ENCODE measurements around the gene SEMA3G.

Gene SEMA3G

DNA sequence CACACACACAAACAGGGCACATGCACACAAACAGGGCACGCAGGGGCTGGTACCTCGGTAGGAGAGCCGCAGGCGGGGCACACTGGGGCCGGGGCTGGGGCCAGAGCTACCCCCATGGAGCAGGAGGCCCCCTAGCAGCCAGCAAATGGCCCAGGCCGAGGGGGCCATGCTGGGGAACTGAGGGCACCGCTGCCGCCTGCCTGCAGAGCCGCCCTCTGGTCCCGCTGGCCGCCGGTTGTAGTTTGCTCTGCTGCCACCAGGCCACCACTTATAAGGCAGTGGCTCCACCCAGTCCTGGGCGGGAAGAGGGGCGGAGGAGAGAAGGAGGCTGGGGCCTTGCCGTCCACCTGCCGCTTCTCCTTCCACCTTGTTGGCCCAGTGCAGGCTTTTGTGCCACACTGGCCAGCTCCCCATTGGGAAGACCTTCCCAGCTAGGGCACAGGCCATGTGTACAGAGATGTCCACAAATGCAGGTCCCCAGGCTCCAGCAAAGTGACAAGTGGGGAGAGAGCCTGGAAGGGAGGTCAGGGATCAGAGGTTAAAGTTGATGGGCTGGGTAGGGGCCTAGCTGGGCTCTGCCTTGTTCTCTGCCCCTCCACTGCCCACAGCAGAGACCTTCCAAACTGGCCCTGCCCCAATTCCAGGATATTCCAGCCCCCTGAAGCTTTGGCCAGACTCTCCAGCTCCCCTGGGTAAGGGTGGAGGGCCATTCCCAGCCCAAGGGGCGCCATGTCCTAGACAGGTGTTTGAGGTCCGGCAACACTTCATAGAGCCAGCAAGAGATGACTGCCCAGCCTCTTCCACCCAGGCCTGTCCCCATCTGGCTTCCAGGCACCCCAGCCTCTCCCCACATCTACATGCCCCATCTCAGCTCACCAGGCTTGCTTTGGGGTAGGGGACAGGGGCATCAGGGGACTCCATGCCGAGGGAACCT is at the start of gene SEMA3G:
Gene SEMA3G, minus strand, starts transcription at position 244 of the 934 bp plus-strand sequence. Its CDS starts 76 bp downstream, at position 168.
- peak; percentile 86 to 88 for DNase-seq

DNA sequence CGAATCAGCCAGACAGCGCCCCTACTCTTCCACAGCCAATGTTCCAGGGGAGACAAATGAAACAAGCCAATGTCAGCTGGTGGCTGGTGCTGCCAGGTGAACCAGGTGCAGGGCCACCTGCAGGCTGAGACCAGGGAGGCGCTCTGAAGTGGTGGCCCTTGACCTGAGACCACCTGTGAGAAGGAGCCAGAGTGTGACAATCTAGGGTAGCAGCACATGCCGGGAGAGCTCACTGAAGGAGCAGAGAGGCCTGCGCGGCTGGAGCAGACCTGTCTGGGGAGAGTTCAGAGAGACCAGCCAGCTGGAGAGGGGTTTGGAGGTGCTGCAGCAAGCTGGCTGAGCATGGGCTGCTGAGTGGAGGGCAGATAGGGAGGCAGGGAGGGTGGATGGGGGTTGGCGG is 49.5 kb upstream of the SEMA3G start:
- DNase-seq, result no peak

DNA sequence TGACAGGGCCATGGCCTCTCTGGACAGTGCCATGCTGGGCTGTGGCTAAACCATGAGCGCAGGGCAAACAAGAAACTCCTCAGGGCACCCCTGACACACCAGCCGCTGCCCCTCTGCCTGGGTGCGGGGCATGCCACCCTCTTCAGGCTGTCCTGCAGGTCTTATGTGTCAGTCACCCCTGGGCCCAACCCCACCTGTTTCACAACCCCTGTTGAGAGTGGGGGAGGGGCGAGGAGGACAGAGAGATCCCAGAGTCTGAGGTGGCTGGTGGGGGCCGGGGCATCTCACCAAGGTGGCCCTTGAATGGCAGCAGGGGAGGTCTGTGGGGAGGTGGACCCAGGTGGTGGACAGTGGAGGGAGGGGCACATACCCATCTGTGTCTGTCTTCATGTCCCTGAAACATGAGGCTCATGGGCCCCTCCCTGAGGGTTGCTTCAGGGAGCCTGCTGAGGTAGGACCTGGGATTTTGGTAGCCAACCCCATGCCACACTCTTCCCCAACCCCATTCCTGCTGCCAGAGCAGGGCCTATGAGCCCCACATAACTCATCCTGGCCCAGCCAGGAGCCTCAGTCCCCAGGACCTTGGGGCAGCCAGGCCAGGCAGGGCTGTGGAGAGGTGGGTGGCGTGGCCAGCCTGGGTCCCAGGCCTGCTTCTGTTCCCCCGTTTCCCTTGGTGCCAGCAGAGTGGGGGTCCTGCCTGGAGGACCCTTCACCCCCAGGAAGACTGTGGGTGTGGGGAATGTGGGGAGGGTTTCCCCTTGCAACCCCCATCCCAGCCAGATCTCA is 48.5 kb upstream of the SEMA3G start:
- no peak for DNase-seq

DNA sequence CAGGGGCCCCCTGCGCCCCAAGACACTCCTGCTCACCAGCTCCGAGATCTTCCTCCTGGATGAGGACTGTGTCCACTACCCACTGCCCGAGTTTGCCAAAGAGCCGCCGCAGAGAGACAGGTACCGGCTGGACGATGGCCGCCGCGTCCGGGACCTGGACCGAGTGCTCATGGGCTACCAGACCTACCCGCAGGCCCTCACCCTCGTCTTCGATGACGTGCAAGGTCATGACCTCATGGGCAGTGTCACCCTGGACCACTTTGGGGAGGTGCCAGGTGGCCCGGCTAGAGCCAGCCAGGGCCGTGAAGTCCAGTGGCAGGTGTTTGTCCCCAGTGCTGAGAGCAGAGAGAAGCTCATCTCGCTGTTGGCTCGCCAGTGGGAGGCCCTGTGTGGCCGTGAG is 47.2 kb upstream of the SEMA3G start:
- DNase-seq, result no peak

DNA sequence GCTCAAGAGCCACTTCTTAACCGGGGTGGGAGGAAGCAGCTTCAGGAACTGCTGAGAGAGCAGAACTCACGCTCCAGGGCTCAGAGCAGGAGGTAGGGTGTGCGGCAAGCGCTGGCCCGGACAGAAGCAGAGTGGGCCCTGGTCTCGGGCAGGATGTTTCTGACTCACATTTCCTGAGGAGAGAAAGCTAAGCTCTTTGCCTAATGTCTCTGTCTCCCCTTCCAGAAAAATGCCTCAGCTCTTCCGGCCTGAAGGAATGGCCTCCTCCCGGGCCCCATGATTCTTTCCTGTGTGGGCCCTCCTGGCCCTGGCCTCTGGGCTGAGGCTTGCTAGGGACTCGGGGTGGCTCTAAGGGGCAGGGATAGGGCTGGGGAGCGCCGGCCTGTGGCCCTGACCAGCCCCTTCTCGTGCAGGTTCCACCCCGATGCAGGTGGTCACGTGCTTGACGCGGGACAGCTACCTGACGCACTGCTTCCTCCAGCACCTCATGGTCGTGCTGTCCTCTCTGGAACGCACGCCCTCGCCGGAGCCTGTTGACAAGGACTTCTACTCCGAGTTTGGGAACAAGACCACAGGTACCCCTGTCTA is 46.1 kb upstream of the SEMA3G start:
- DNase-seq, result no peak

DNA sequence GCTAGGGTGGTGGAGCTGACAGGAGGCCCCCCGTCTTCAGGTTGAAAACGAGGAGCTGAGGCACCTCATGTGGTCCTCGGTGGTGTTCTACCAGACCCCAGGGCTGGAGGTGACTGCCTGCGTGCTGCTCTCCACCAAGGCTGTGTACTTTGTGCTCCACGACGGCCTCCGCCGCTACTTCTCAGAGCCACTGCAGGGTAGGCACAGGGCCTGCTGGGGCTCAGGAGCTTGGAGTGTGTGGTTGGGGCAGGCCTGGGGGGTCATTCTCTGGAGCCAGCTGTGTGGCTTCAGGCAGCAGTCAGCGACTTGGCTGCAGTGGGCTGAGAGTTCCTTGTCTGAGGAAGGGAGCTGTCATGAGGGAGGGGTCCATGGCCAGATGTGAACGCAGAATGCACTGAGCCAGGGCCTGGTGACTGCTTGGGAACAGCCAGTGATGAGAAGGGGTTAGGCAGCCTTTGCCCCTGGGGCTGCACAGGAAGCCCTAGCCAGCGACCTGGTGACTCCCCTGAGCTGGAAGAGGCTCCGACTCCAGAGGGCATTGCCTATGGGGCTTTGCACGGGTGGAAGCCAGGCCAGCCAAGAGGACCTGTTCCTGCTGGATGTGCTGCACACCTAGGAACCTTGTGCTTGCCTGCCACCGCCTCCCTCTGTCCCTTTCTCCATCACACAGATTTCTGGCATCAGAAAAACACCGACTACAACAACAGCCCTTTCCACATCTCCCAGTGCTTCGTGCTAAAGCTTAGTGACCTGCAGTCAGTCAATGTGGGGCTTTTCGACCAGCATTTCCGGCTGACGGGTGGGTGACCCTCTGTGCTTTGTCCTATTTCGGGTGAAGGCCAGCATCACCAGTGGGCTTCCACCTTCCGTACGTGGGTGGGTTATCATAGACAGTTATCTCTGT is 45.4 kb upstream of the SEMA3G start:
- no peak for DNase-seq

DNA sequence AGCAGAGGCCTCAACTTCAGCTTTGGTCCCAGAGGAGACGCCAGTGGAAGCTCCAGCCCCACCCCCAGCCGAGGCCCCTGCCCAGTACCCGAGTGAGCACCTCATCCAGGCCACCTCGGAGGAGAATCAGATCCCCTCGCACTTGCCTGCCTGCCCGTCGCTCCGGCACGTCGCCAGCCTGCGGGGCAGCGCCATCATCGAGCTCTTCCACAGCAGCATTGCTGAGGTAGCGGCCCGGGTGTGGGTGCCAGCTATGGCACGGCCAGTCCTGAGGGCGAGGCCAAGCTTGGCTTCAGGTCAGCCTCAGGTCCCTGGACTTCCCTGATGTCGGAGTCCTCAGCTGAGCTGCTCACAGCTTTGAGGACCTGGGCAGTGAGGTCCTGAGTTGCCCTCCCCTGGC is 44.5 kb upstream of the SEMA3G start:
- no peak for DNase-seq

DNA sequence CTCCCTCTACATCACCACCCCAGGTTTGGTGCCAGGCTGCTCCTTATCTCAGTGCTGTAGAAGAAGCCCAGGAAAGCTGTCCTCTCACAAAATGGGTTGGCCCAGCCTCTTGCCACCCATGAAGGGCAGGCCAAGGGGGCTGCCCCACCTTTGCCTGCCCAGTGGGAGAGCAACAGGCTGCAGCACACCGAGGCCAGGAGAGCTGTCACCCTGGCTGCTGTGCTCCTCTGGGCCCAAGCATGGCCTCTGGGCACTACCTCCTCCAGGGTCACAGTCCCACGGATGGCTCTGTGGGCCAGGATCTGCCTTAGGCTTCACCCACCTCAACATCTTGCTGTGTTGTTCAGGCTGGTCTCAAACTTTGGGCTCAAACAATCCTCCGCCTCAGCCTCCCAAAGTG is 43.8 kb upstream of the SEMA3G start:
- DNase-seq, result no peak

DNA sequence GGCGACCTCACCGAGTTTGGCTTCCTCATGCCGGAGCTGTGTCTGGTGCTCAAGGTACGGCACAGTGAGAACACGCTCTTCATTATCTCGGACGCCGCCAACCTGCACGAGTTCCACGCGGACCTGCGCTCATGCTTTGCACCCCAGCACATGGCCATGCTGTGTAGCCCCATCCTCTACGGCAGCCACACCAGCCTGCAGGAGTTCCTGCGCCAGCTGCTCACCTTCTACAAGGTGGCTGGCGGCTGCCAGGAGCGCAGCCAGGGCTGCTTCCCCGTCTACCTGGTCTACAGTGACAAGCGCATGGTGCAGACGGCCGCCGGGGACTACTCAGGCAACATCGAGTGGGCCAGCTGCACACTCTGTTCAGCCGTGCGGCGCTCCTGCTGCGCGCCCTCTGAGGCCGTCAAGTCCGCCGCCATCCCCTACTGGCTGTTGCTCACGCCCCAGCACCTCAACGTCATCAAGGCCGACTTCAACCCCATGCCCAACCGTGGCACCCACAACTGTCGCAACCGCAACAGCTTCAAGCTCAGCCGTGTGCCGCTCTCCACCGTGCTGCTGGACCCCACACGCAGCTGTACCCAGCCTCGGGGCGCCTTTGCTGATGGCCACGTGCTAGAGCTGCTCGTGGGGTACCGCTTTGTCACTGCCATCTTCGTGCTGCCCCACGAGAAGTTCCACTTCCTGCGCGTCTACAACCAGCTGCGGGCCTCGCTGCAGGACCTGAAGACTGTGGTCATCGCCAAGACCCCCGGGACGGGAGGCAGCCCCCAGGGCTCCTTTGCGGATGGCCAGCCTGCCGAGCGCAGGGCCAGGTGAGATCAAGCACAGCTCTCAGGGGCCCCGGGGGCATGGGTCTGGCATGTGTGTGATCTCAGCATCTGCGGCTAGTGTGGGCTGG is 43.1 kb upstream of the SEMA3G start:
- DNase-seq, result no peak

DNA sequence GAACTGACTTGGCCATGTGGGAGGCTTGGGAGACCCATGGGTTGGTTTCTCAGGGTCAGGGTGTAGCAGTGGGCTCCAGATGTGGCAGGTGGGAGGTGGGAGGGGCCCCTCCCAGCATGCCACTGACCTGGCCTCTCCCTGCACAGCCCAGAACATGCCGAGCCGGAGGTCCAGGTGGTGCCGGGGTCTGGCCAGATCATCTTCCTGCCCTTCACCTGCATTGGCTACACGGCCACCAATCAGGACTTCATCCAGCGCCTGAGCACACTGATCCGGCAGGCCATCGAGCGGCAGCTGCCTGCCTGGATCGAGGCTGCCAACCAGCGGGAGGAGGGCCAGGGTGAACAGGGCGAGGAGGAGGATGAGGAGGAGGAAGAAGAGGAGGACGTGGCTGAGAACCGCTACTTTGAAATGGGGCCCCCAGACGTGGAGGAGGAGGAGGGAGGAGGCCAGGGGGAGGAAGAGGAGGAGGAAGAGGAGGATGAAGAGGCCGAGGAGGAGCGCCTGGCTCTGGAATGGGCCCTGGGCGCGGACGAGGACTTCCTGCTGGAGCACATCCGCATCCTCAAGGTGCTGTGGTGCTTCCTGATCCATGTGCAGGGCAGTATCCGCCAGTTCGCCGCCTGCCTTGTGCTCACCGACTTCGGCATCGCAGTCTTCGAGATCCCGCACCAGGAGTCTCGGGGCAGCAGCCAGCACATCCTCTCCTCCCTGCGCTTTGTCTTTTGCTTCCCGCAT is 42.3 kb upstream of the SEMA3G start:
- no peak for DNase-seq

DNA sequence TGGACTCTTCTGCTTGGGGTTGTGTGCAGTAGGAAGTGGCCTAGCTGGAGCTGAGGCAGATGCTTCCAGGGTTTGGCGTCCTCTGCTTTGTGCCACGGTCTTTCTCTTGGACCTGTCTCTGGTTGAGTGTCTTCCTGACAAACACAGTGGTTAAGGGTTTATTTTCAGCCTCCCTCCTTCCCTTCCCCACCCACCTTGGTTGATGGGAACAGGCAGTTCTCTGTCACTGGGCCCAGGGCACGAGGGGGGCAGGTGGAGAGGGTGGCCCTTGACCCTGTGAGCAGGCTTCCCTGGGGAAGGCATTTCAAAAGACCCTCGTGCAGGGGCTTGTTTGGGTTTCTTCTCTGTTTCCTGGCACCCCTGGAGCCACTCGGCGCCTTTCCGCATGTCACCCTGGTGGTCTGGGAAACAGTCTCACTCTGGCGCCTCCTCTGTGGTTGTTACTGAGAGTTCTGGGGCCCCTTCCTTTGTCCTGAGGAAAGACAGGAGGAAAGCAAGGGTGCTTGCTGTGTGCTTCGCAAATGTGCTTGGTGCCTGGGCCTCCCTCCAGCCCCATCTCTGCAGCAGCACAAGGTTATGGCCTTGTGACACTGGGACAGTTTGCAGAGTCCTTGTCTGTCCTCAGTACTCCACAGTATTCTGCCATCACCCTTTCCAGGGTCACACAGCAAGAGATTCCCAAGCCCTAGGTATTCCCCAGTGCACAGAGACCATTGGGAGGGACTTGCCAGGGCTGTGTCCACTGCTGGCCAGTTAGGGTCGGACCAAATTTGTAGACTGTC is 40.0 kb upstream of the SEMA3G start:
- no peak for DNase-seq

DNA sequence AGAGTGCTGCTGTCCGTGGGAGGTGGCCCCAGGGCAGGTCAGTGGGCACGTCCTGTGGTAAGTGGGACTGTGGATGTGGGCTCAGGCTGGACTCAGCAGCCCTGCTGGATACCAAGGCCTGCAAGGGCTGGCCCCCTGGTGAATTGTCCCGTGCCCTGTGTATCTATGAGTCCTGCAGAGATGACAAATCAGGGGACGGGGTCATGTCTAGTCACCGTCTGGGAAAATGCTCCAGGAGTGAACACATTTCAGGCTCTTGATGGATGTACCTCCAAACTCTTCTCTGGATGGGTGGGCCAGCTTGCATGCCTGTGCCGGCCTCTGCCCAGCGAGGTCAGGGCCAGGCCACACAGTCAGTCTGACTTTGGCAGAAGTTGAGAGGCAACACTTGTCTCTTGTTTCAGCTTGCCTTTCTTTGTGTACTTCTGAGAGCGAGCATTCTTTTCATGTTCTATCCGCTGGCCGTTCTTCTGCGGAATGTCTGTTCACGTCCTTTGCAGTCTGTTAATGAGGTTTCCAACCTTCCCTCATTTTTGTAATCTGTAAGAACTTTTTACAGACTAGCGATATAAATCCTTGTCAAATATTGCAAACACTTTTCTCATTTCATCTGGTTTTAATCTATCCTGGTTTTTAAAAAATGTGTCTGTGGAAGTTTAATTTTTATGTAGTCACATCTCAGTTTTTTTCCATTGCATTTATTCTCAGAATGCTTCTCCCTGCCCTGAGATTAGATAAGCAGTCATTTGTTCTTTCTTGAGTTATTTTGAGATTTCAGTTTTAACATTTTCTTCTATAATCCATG is 38.9 kb upstream of the SEMA3G start:
- no peak for DNase-seq

DNA sequence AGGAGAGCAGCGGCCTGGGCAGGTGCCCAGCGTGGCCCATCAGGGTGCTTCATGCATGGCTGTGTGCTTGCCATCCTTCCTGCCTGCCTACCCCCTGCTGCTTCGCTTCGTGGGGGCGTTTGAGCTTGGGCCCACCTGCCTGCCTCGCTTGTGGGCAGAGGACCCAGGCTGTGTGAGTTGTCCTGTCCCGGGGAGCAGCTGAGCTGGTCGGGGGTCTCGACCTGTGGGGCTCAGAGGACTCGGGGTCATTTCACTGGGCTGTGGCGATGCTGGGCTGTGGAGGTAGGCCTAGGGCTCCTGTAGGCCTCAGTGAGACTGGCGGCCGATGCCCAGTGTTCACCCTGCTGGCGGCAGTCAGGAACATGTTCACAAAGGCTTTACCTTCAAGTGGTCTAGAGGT is 38.2 kb upstream of the SEMA3G start:
- DNase-seq, result no peak

DNA sequence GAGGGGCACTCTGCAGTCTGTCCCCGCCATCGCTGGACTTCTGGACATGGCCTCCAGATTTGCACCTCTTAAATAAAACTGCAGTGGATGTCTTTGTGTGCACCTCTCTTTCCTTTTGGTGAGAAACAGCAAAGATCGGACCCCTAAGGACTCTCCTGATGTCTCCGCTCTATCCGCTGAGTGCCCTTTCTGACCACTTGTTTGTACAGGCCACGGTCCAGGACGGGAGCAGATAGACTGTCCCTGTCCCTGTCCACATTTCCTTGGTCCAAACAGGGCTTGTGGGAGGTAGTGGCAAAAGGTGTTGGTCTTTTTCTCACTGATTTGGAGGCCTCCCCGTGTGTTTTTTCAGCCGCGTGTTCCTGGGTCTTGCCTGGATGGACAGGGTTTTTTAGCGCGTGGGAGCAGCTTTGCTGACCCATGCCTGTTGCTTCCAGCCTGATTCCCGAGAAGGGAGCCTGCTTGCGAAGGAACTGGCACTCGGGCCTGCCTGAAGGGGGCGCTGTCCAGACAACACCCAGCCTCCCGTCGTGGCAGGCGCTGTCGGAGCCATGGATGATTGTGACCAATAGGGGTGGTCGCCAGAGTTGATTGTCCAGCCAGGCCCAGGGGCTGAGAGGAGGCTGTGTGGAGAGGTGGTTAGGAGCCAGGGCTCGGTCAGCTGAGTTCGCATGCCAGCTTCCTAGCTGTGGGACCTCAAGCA is 37.1 kb upstream of the SEMA3G start:
- DNase-seq, result peak; percentile 36 to 47

DNA sequence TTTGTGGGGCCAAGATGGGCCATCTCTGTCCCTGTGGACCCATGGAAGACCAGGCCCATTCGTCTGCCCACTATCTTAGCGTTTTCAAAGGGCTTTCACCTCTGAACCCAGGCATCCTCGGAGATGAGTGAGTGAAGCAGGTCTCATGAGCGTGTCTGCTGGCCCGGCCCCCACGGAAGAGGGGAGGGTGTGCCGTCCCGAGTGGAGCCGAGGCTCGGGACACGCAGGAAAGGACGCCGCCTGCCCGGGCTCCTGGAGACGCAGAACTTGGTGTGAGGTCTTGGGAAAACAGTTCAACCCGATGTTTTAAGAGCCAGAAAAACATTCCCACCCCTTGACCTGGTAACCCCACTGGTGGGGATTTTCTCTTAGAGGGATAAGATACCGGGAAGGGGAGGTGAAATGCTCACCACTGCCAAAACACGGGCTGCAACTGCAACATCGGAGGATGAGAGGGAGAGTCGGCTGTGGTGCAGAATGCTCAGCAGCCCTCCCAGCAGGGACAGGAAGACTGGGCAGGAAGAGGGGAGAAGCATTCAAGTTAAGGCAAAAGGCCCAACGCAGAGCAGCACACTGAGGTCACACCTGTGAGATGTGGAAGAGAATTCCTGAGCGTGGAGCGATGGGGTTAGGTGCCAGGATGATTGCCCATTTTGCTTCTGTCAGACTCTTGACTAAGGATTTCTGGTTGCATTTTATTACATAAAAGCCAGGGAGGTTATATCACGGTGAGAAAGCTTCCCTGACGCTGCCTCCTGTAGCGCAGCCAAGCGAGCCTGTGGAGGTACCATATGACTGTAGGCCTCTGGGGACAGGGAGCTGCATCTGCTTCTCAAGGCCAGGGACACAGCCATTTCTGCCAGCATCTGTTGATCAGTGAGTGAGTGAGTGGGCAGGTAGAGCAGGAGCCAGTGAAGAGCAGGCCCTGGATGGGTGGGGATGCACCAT is 36.1 kb upstream of the SEMA3G start:
- DNase-seq, result no peak

DNA sequence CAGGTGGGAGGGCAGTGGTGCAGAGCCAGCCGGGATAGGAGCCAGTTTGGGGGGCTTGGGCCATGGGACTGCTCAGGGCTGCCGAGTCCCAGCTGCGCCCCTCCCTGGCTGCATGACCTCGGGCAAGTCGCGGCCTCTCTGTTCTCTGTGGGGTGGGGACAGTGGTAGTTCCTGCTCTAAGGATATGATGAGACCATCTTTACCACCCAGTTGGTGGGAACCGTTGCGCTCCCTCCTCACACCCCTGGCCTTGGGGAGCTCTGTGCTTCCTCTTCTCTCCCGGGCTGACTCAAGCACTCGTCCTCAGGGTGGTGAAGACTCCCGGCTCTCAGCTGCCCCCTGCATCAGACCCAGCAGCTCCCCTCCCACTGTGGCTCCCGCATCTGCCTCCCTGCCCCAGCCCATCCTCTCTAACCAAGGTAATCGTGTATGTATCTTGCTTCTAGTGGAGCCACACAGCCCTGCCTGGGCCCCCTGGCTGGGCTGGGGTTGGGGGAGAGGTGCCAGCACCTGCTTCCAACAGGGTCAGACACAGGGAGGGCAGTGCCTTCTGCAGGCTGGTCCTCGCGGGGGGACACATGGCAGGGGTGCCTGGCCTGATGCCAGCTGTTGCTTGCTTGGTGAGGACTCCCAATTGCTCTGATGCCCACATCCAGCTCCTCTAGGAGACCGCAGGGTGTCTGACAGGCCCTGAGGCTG is 35.1 kb upstream of the SEMA3G start:
- DNase-seq, result no peak

Data from activated T-cell treated with anti-CD3 and anti-CD28 coated beads, Interleukin-2, amount 50 U/mL, for 48 hours (primary cell).